Muscle of leg (tissue), 11 donors: Measurements from ENCODE around the gene ZNF827. TPM values are rescaled to one million over a fixed set of nuclear protein-coding genes. Genes with fewer than 3 reads are reported as not detected.

Experiments used
- DNase-seq: peaks from one replicate; pipeline ENCODE4 v3.0.0; 2013
- H3K27ac ChIP-seq: one replicate; pipeline ENCODE4 v1.5.1; 2013; ENCODE audit warnings: mild to moderate bottlenecking, low read length, control low read depth
- H3K27me3 ChIP-seq: one replicate; pipeline ENCODE4 v1.6.1; 2013; ENCODE audit warnings: low read length; ENCODE audit not compliant: control insufficient read depth, insufficient read depth
- H3K36me3 ChIP-seq: one replicate; pipeline ENCODE4 v1.6.1; 2013; ENCODE audit warnings: low read length; ENCODE audit not compliant: control insufficient read depth, insufficient read depth
- H3K4me1 ChIP-seq: one replicate; pipeline ENCODE4 v1.6.1; 2013; ENCODE audit warnings: low read length; ENCODE audit not compliant: control insufficient read depth, insufficient read depth
- H3K4me3 ChIP-seq: one replicate; pipeline ENCODE4 v1.5.1; 2013; ENCODE audit warnings: low read length, control low read depth
- H3K9me3 ChIP-seq: replicated peaks from 2 replicates; pipeline ENCODE4 v1.6.1; 2013; ENCODE audit warnings: low read depth, low read length; ENCODE audit not compliant: control insufficient read depth
- WGBS: methylation state at CpG from one replicate; pipeline ENCODE4 v1.1.5; 2013; ENCODE audit warnings: missing lambda C conversion rate; ENCODE audit not compliant: insufficient coverage; 5-methylcytosine and 5-hydroxymethylcytosine counted together
- polyA plus RNA-seq, 8 donors: library from polyadenylated mRNA; unstranded; fragments of 120-200 nt; gene quantifications; one replicate each; pipeline versions ENCODE4 v1.2.1 to v1.2.3, GENCODE V29; 2013; ENCODE audit warnings: inconsistent platforms in 1 of 8, low replicate concordance in 1 of 8; ENCODE audit not compliant: insufficient read length in 8 of 8, insufficient read depth in 1 of 8
- total RNA-seq: library from RNA; stranded (reverse); fragments of 120-200 nt; gene quantifications from one replicate; pipeline ENCODE4 v1.2.4, GENCODE V29; 2013

ZNF827 gene
- total and polyA plus RNA-seq, 9 donors, result 13.2 to 19.1 (median 16.2) TPM

DNA sequence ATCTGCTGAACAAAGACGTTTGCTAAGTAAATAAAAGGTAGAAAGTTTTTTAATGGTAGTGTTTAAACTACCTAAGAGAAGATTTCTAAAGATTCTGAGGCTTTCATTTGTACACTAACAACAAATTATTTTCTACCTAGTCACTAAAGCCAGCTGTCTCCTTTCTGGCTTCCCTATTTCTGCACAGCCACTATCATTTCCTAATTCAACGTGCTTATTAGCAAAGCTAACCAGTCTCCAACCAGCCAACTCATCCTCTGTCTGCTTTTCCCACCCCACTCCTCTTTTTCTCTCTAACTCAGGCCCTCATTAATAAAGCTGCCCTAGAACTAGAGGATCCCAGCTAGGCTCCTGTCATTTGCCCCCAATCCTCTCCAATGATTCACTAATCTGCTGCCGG, 118.2 kb downstream of the ZNF827 start:
- Histone ChIP-seq H3K4me3 (no peak overlapping the region), H3K36me3 (peaks cover 14% of the 10 kb centered on the region), H3K4me1 (peaks cover 21% of the 10 kb centered on the region), H3K9me3 (no peaks in the 10 kb centered on the region), H3K27me3 (no peaks in the 10 kb centered on the region), H3K27ac (peak overlapping the region; percentile 84)
- WGBS, result 72% methylated on average over 2 of the region's 3 CpGs
- DNase-seq, result no peak

DNA sequence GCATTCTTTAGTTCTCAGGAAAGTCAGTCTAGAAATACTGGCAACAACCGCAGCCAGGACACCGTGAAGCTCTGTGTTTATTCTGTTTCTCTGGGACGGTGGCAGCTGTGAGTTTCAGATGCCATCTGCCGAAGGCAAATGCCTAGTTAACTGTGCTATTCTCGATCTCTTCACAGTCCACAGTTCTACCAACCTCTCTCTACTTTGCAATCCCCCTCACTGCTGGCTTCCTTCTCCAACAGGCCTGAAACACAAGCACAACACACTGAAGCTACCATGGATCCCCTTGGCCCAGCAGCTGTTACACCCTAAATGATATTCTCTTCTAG, 118.8 kb downstream of the ZNF827 start:
- 21% methylated on average over 5 of the region's 5 CpGs for WGBS
- peak overlapping the region; percentile 84 for H3K27ac ChIP-seq
- no peaks in the 10 kb centered on the region for H3K9me3 ChIP-seq
- peaks cover 21% of the 10 kb centered on the region for H3K4me1 ChIP-seq
- H3K4me3 ChIP-seq, result no peak overlapping the region
- DNase-seq, result peak; percentile 82
- H3K27me3 ChIP-seq, result no peaks in the 10 kb centered on the region
- H3K36me3 ChIP-seq, result peaks cover 8% of the 10 kb centered on the region

DNA sequence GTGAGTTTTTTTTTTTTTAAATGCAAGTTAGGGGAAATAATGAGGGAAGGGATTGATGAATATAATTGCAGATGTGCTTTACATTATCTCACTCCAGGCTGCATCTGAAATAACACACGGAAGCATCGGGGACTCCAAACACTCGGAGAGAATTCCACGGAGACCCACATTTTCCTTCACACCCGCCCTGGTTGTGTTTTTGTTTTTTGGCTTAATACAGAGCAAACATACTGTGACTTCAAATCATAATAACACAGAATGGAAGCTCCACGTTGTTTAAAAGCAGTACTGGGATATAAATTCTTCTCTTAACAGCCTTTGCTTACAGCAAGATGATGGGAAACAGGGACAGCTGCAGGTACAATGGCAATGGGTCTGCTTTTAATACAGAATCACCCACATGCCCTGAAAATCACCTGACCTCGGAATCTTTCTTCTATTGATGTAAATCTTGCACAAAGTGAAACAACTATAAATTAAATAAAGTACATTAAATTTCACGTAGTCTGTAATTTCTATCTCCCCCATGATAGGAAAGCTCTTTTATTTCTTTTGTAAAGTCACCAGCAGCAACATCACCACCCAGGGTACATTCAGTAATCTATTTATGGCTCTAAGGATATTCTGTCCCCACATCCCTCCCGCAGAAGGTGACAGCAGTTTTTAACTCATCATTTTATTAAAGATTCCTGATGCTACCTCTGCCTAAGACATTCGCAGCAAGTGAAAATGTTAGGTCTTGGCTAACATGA, 119.3 kb downstream of the ZNF827 start:
- DNase-seq, result peak; percentile 69
- WGBS, result 0% methylated on average over 1 of the region's 10 CpGs
- Histone ChIP-seq H3K27me3 (no peaks in the 10 kb centered on the region), H3K4me3 (no peak overlapping the region), H3K36me3 (peaks cover 8% of the 10 kb centered on the region), H3K4me1 (peaks cover 21% of the 10 kb centered on the region), H3K9me3 (no peaks in the 10 kb centered on the region), H3K27ac (peak overlapping the region; percentile 84)

DNA sequence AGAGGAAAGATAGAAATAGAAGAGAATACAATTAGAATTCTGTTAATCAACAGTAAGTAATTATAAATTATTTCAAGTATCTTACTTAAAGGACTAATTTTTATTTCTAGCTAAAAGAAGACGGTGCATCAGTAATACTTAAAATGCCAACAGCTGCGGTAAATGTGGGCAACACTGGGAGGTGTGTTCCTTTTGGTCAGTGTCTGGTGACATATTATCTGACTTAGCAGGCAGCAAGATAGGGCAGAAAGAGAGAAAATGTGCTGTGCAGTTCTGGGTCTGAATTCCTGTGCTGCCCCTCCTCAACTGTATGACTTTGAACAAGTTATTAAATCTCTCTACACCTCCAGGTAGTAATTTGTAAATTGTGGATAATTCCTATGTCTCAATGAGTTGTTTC, 120.6 kb downstream of the ZNF827 start:
- peaks cover 17% of the 10 kb centered on the region for H3K36me3 ChIP-seq
- no peaks in the 10 kb centered on the region for H3K27me3 ChIP-seq
- H3K4me3 ChIP-seq, result no peak overlapping the region
- no peak overlapping the region for H3K27ac ChIP-seq
- no peaks in the 10 kb centered on the region for H3K9me3 ChIP-seq
- no peak for DNase-seq
- 100% methylated on average over 1 of the region's 2 CpGs for WGBS
- peaks cover 21% of the 10 kb centered on the region for H3K4me1 ChIP-seq

DNA sequence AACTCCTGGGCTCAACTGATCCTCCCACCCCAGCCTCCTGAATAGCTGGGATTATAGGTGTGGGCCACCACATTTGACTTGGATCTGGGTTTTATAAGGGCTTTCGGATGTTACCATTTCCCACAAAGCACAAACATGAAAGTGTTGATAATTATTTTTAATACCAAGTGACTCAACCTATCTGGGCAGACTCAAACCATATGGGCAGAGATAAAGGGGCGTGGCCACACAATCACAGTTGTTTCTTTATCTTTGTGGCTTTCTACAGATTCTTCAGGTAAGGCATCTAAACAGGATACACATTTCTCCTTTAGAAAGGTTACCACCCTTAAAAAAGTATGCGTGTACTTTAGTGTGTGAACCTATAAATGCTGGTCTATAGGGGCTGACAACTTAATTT, 122.5 kb downstream of the ZNF827 start:
- no peak overlapping the region for H3K4me3 ChIP-seq
- H3K27ac ChIP-seq, result no peak overlapping the region
- H3K4me1 ChIP-seq, result peaks cover 21% of the 10 kb centered on the region
- no CpG with 5 or more reads among the region's 3 CpGs for WGBS
- DNase-seq, result no peak
- H3K36me3 ChIP-seq, result peaks cover 19% of the 10 kb centered on the region
- no peaks in the 10 kb centered on the region for H3K27me3 ChIP-seq
- no peaks in the 10 kb centered on the region for H3K9me3 ChIP-seq

DNA sequence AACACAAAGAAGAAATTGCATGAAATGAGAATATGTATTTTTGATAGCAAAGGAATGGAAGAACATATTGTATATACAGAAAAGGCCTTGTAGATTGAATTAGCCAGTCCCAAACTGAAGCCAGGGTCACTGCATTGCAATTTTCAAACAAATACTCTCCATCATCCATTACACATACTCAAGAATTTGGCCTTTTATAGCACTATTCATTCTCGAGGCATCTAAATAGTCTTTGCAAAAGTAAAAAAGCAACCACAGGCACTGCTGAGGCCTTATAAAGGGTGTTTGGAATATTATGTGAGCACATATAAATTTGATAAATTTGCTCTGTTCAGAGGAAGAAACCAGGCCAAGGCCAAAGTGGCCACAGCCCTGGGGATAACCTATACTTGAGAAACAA, 123.0 kb downstream of the ZNF827 start:
- Histone ChIP-seq H3K36me3 (peaks cover 19% of the 10 kb centered on the region), H3K4me3 (no peak overlapping the region), H3K9me3 (no peaks in the 10 kb centered on the region), H3K4me1 (peaks cover 21% of the 10 kb centered on the region), H3K27ac (no peak overlapping the region), H3K27me3 (no peaks in the 10 kb centered on the region)
- DNase-seq, result no peak
- WGBS, result no CpG with 5 or more reads among the region's 1 CpG

DNA sequence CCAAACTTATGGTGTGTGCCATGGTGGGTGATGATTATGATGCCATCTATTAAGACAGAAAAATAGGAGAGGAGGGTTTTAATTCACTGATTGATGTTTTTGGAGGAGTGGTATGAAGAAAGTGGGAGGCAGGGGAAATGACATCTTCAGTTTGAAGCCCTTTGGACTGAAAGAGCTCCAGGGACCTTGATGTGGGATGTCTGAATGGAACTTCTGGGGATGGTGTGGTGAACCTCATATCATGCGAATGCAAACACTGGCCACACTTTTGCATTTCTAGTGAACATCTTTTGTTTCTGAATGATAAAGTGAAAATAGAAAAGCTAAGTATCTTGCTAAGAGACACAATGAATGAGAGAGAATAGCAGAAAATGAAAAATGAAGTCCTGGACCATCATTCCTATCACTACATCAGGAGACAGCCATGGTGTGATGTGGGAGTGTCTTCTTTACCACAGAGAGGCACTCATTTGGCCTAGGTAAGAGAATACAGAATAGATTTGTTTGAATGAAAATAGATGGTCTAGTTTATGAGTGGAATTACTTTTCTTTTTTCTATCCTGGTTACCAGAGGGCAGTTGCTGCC, 123.5 kb downstream of the ZNF827 start:
- Histone ChIP-seq H3K27ac (no peak overlapping the region), H3K9me3 (no peaks in the 10 kb centered on the region), H3K4me1 (peaks cover 18% of the 10 kb centered on the region), H3K4me3 (no peak overlapping the region), H3K36me3 (peaks cover 19% of the 10 kb centered on the region), H3K27me3 (no peaks in the 10 kb centered on the region)
- WGBS, result 100% methylated on average over 1 of the region's 1 CpG
- no peak for DNase-seq

DNA sequence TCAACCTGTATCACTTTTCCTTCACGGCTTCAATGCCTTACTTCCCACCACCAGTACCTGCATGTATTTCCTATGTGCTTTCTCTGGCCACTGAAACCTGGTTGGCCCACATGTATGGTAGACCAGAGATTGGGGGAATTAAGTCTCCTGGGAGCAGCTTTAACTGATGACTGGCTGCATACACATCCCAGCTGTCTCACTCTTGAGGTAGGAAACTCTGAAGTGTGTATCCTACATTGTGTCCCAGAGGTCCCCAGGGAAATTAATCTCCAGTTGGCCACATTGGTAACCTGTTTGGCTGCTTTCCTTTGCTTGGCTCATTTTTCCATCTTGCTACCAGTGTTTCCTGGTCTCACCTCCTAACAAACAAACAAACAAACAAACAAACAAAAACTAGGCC, 124.4 kb downstream of the ZNF827 start:
- DNase-seq, result no peak
- Histone ChIP-seq H3K27ac (no peak overlapping the region), H3K9me3 (peaks cover 6% of the 10 kb centered on the region), H3K27me3 (no peaks in the 10 kb centered on the region), H3K4me1 (peaks cover 10% of the 10 kb centered on the region), H3K4me3 (no peak overlapping the region), H3K36me3 (peaks cover 19% of the 10 kb centered on the region)
- WGBS, result no CpG with 5 or more reads among the region's 1 CpG

DNA sequence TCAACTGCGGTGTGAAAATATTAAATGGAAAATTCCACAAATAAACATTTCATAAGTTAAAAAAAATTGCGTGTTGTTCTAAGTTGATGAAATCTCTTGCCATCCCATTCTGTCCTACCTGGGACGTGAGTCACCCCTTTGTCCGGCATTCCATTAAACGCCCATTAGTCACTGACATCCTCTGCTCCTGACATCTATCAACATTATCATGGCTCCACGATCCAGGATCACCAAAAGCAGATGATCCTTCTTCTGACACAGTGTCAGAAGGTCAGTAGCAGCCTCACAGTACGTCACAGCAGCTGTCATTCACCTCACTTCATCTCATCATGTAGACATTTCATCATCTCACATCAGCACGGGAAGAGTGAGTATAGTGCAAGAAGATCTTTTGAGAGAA, 125.7 kb downstream of the ZNF827 start:
- Histone ChIP-seq H3K27me3 (no peaks in the 10 kb centered on the region), H3K4me3 (no peak overlapping the region), H3K4me1 (no peaks in the 10 kb centered on the region), H3K27ac (no peak overlapping the region), H3K36me3 (peaks cover 19% of the 10 kb centered on the region), H3K9me3 (peaks cover 6% of the 10 kb centered on the region)
- no peak for DNase-seq
- 89% methylated on average over 5 of the region's 8 CpGs for WGBS

DNA sequence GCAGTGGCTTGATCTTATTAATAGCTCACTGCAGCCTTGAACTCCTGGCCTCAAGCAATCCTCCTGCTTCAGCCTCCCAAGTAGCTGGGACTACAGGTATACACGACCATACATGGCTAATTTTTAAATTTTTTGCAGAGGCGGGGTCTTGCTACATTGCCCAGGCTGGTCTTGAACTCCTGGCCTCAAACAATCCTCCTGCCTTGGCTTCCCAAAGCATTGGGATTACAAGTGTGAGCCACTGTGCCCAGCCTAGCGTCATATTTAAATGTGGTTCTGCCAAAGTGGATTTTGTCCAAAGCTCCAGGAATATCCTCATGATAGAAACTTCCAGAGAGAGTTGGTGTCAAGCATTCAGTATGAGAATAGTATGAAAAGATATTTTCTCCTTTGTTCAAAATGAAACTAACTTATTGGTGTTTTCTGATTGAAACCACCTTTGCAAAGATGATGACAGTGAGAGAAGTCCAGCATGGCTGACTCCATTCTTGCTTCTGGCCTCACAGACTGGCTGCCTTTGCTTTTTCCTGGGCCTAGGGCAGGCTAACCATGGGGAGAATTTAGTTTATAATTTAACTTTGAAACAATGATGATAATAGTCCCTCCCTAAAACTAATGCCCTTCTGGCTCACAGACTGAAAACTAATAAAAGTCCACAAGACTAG, 129.6 kb downstream of the ZNF827 start:
- WGBS, result 94% methylated on average over 2 of the region's 3 CpGs
- H3K4me1 ChIP-seq, result peaks cover 6% of the 10 kb centered on the region
- no peak overlapping the region for H3K27ac ChIP-seq
- peaks cover 16% of the 10 kb centered on the region for H3K36me3 ChIP-seq
- H3K27me3 ChIP-seq, result no peaks in the 10 kb centered on the region
- H3K4me3 ChIP-seq, result no peak overlapping the region
- no peak for DNase-seq
- peaks cover 6% of the 10 kb centered on the region for H3K9me3 ChIP-seq
